CD4-positive, alpha-beta T cell (primary cell): Measurements from ENCODE around the gene FBXL13. TPM values are rescaled to one million over a fixed set of nuclear protein-coding genes. Genes with fewer than 3 reads are reported as not detected.

Experiments used
- ATAC-seq: fragments of 200-7000 bp; cut with Tn5 transposase; one replicate; pipeline ENCODE4 v1.10.0; 2022; ENCODE audit warnings: mild to moderate bottlenecking; ENCODE audit not compliant: poor library complexity
- CTCF ChIA-PET: fragments of 350-600 bp; sonication (Branson Sonifier 250); formaldehyde crosslinking; loops from one replicate; lab custom pipeline; 2021; ENCODE audit warnings: antibody characterized with exemption, inconsistent platforms; lab: Charles Lee
- POLR2A ChIA-PET: fragments of 350-600 bp; sonication (Branson Sonifier 250); formaldehyde crosslinking; loops from one replicate; lab custom pipeline; 2021; ENCODE audit warnings: antibody characterized with exemption, inconsistent platforms; lab: Charles Lee
- DNase-seq, 14 experiments: peaks; one replicate each; pipeline ENCODE4 v3.0.0-alpha.2; 2013 to 2020; ENCODE audit warnings: mixed read lengths in 2 of 14
- H3K27ac ChIP-seq, 2 donors: one replicate each; pipeline versions ENCODE4 v1.5.1 to v1.7.0; 2013; ENCODE audit warnings: low read length in 2 of 2, low read depth in 1 of 2, mild to moderate bottlenecking in 1 of 2
- H3K27me3 ChIP-seq, 2 experiments: 1 replicate in 1 of 2; 2 replicates in 1 of 2; pipeline versions ENCODE4 v1.6.1 to v1.7.0; 2013; ENCODE audit warnings: low read length in 2 of 2, control low read depth in 1 of 2, mild to moderate bottlenecking in 1 of 2, moderate library complexity in 1 of 2; ENCODE audit not compliant: insufficient read depth in 2 of 2, control insufficient read depth in 1 of 2
- H3K36me3 ChIP-seq: one replicate; pipeline ENCODE4 v1.6.1; 2013; ENCODE audit warnings: low read length, control low read depth; ENCODE audit not compliant: insufficient read depth
- H3K4me1 ChIP-seq: one replicate; pipeline ENCODE4 v1.6.1; 2013; ENCODE audit warnings: low read length, control low read depth; ENCODE audit not compliant: insufficient read depth
- H3K4me3 ChIP-seq: one replicate; pipeline ENCODE4 v1.5.1; 2013; ENCODE audit warnings: mild to moderate bottlenecking, low read length, moderate library complexity
- H3K9me3 ChIP-seq, 2 experiments: 1 replicate in 1 of 2; 2 replicates in 1 of 2; pipeline versions ENCODE4 v1.6.1 to v1.7.0; 2013; ENCODE audit warnings: low read length in 2 of 2, mild to moderate bottlenecking in 2 of 2, control low read depth in 1 of 2, moderate library complexity in 1 of 2; ENCODE audit not compliant: control insufficient read depth in 1 of 2, insufficient read depth in 1 of 2
- H3K27ac Mint-ChIP-seq: one replicate; pipeline ENCODE4 v1.8.0; 2020; ENCODE audit warnings: mixed read lengths
- H3K27me3 Mint-ChIP-seq: one replicate; pipeline ENCODE4 v1.8.0; 2021; ENCODE audit warnings: mixed read lengths
- H3K36me3 Mint-ChIP-seq: one replicate; pipeline ENCODE4 v1.8.0; 2021; ENCODE audit warnings: low read depth, mixed read lengths
- H3K4me1 Mint-ChIP-seq: one replicate; pipeline ENCODE4 v1.8.0; 2021; ENCODE audit warnings: low read depth, mixed read lengths
- H3K4me3 Mint-ChIP-seq: one replicate; pipeline ENCODE4 v1.8.0; 2020; ENCODE audit warnings: mild to moderate bottlenecking, mixed read lengths
- H3K9me3 Mint-ChIP-seq: one replicate; pipeline ENCODE4 v1.8.0; 2020; ENCODE audit warnings: mixed read lengths
- intact Hi-C, 2 experiments: fragments of 100-400 bp; cut with DNase I in 1 of 2; cut with micrococcal nuclease in 1 of 2; formaldehyde crosslinking; loops; one replicate each; pipeline versions ENCODE4 v1.15.1 to v1.9.0; 2023 to 2025; cut with DNase I, micrococcal nuclease
- total RNA-seq, 174 experiments: library from RNA in 2 of 174; stranded (reverse) in 2 of 174; gene quantifications; one replicate each; pipeline ENCODE4 v1.2.3 and lab custom pipeline; 2021 to 2026
- TF ChIP-seq, protein P1 (sequence below): fragments of 200-600 bp; IDR thresholded peaks from one replicate; pipeline ENCODE4 v1.8.0; 2022; ENCODE audit warnings: antibody characterized with exemption, mild to moderate bottlenecking

The FBXL13 gene
- total RNA-seq, 2 experiments from 2014 or later = 0.89 to 1.4 TPM

DNA sequence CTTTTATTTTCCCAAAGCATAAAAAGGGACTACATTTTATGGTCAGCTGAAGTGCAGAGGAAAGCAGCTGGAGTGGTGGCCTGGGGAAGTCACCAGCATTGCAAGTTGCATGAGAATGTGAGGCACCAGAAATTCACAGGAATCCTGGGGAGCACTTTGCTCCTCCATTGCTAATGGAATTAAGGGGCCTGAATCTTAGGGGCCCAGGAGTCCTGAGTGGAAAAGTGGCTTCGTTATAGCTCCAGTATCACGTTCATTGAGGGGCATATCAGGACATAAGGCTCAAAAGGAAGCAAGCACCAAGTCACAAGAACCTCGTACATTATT lies 214.8 kb downstream of the FBXL13 start:
- Mint-ChIP-seq H3K27ac (no peak overlapping the region), H3K9me3 (peaks cover 3% of the 10 kb centered on the region), H3K4me3 (no peak overlapping the region), H3K36me3 (no peaks in the 10 kb centered on the region), H3K27me3 (no peaks in the 10 kb centered on the region), H3K4me1 (no peaks in the 10 kb centered on the region)
- Histone ChIP-seq H3K27ac (no peak overlapping the region), H3K27me3 (no peaks in the 10 kb centered on the region), H3K4me1 (no peaks in the 10 kb centered on the region), H3K4me3 (no peak overlapping the region), H3K9me3 (no peaks in the 10 kb centered on the region), H3K36me3 (no peaks in the 10 kb centered on the region)
- ChIA-PET POLR2A (no interaction called here), CTCF (no interaction called here)
- no peak for ATAC-seq
- intact Hi-C loops = no loop called here
- TF ChIP-seq, protein P1, sequence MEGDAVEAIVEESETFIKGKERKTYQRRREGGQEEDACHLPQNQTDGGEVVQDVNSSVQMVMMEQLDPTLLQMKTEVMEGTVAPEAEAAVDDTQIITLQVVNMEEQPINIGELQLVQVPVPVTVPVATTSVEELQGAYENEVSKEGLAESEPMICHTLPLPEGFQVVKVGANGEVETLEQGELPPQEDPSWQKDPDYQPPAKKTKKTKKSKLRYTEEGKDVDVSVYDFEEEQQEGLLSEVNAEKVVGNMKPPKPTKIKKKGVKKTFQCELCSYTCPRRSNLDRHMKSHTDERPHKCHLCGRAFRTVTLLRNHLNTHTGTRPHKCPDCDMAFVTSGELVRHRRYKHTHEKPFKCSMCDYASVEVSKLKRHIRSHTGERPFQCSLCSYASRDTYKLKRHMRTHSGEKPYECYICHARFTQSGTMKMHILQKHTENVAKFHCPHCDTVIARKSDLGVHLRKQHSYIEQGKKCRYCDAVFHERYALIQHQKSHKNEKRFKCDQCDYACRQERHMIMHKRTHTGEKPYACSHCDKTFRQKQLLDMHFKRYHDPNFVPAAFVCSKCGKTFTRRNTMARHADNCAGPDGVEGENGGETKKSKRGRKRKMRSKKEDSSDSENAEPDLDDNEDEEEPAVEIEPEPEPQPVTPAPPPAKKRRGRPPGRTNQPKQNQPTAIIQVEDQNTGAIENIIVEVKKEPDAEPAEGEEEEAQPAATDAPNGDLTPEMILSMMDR = no peak
- DNase-seq = no peak

DNA sequence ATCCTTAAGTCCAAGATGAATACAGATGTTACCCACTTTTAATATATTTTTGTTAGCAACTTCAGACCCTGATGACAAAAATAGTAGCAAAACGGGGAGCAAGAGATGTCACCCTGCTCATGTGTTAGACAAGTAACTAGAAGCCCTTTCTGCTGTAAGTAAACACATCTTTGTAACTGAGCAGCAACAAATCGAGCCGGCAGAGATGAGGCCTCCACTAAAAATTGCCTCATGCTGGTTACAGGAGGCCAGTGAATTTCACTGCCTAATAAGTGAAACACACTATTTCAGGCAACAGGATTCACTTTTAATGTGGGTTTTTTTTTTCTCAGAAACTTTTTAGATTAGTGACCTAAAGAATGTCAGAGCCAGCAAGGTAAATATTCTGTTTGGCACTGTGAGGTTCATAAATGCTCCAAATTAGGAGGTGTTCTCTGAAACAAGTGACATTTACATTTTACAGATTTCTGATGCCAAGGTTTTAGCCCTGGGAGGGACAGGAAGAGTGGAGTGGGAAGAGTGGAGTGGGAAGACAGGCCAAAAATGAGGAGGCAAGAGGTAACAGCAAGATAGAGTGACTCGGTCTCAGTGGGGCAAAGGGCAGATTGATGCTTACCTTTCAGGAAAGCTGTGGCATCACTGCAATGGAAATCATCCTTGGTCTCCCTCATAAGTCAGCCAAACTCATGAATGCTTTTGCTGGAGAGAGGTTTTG lies 215.4 kb downstream of the FBXL13 start:
- no peaks in the 10 kb centered on the region for H3K36me3 Mint-ChIP-seq
- CTCF ChIA-PET = no interaction called here
- no peak overlapping the region for H3K4me3 ChIP-seq

DNA sequence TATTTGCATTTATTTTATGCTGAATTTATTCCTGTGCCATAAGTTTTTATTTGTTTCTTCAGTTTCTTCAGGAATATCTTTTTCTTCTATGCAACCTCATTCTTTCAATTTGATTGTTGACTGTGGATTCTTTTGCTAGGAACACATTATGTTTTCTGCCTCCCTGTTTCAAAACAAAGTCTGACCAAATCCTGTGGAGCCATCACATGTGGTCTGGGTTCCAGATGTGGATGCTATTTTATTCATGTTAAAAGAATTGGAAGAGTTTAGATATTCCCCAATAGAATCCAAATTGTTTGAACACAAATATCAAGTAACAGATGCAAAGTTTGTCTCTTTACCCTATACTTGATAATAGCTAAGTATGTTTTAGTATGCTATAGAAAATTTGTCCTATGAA lies 218.6 kb downstream of the FBXL13 start:
- intact Hi-C loops = no loop called here
- Mint-ChIP-seq H3K36me3 (peaks cover 15% of the 10 kb centered on the region), H3K4me3 (no peak overlapping the region), H3K27ac (no peak overlapping the region), H3K9me3 (peaks cover 6% of the 10 kb centered on the region), H3K4me1 (no peaks in the 10 kb centered on the region), H3K27me3 (no peaks in the 10 kb centered on the region)
- CTCF ChIA-PET = no interaction called here
- DNase-seq = no peak
- Histone ChIP-seq H3K4me1 (no peaks in the 10 kb centered on the region), H3K4me3 (no peak overlapping the region), H3K36me3 (no peaks in the 10 kb centered on the region), H3K27me3 (no peaks in the 10 kb centered on the region), H3K9me3 (no peaks in the 10 kb centered on the region), H3K27ac (no peak overlapping the region)
- POLR2A ChIA-PET = no interaction called here
- TF ChIP-seq, protein P1 = no peak
- no peak for ATAC-seq

More for the DNA sequence above, 215.4 kb downstream of the FBXL13 start:
- no peaks in the 10 kb centered on the region for H3K27me3 Mint-ChIP-seq
- H3K27me3 ChIP-seq = no peaks in the 10 kb centered on the region
- H3K9me3 ChIP-seq = no peaks in the 10 kb centered on the region
- H3K9me3 Mint-ChIP-seq = peaks cover 3% of the 10 kb centered on the region
- DNase-seq (no peak), ATAC-seq (no peak)
- no peaks in the 10 kb centered on the region for H3K4me1 ChIP-seq
- H3K27ac Mint-ChIP-seq = no peak overlapping the region
- TF ChIP-seq, protein P1 = no peak
- POLR2A ChIA-PET = no interaction called here
- H3K36me3 ChIP-seq = no peaks in the 10 kb centered on the region
- H3K4me1 Mint-ChIP-seq = no peaks in the 10 kb centered on the region
- no peak overlapping the region for H3K4me3 Mint-ChIP-seq
- intact Hi-C loops = no loop called here
- H3K27ac ChIP-seq = no peak overlapping the region
